ENCODE data around the gene CUL5.

GRCh38 chr11:107962181-107962580, 46.5 kb upstream of the CUL5 start:
- TF ChIP-seq CTCF (conservative IDR thresholded peaks at IDR 0.05; ENCODE audit: low read depth, low read length) (no peak), EZH2 (IDR thresholded peaks at IDR 0.05; ENCODE audit: borderline replicate concordance, low read depth, low read length, poor library complexity, severe bottlenecking) (no peak)
